Measurements from ENCODE around the gene TUBA4A. TPM values are rescaled to one million over a fixed set of nuclear protein-coding genes. Genes with fewer than 3 reads are reported as not detected.

TUBA4A gene
- total RNA-seq, 1 donor = 25.6 TPM

Small RNAs within 50 kb of the gene (small RNA-seq; reads per million reads assigned to genes)
- not detected for gene MIR153-1

Other genes with a start within 250 kb of the TUBA4A start
- not detected in 2 replicates for gene CFAP65, start 212.4 kb downstream of the TUBA4A start, total RNA-seq (ENCODE audit: low replicate concordance)
- gene IHH, start 193.0 kb downstream of the TUBA4A start, total RNA-seq (ENCODE audit: low replicate concordance) = 0.09 TPM in 1 of 2 replicates, not detected in the other
- gene NHEJ1, start 93.1 kb downstream of the TUBA4A start, total RNA-seq (ENCODE audit: low replicate concordance) = 18.3 and 23.8 TPM in 2 replicates
- gene SLC23A3, start 83.9 kb downstream of the TUBA4A start, total RNA-seq (ENCODE audit: low replicate concordance) = 1.6 and 3.1 TPM in 2 replicates
- gene CNPPD1, start 77.0 kb downstream of the TUBA4A start, total RNA-seq (ENCODE audit: low replicate concordance) = 25.7 and 41.9 TPM in 2 replicates
- 68.1 and 76.0 TPM in 2 replicates for gene RETREG2, start 75.6 kb downstream of the TUBA4A start, total RNA-seq (ENCODE audit: low replicate concordance)
- gene ZFAND2B, start 47.1 kb downstream of the TUBA4A start, total RNA-seq (ENCODE audit: low replicate concordance) = 27.2 and 39.2 TPM in 2 replicates
- 10.1 and 27.3 TPM in 2 replicates for gene ABCB6, start 35.0 kb downstream of the TUBA4A start, total RNA-seq (ENCODE audit: low replicate concordance)
- gene ATG9A, start 24.3 kb downstream of the TUBA4A start, total RNA-seq (ENCODE audit: low replicate concordance) = 45.1 and 56.9 TPM in 2 replicates
- 23.7 and 64.5 TPM in 2 replicates for gene ANKZF1, start 24.1 kb downstream of the TUBA4A start, total RNA-seq (ENCODE audit: low replicate concordance)
- gene GLB1L, start 8.5 kb downstream of the TUBA4A start, total RNA-seq (ENCODE audit: low replicate concordance) = 10.5 and 15.9 TPM in 2 replicates
- 16.7 and 40.2 TPM in 2 replicates for gene STK16, start 8.4 kb downstream of the TUBA4A start, total RNA-seq (ENCODE audit: low replicate concordance)
- not detected in 2 replicates for gene TUBA4B, start 675 bp downstream of the TUBA4A start, total RNA-seq (ENCODE audit: low replicate concordance)
- 28.0 and 41.7 TPM in 2 replicates for gene DNAJB2, start 25.4 kb upstream of the TUBA4A start, total RNA-seq (ENCODE audit: low replicate concordance)
- 0.36 and 1.8 TPM in 2 replicates for gene PTPRN, start 55.5 kb upstream of the TUBA4A start, total RNA-seq (ENCODE audit: low replicate concordance)
- not detected in 2 replicates for gene RESP18, start 78.8 kb upstream of the TUBA4A start, total RNA-seq (ENCODE audit: low replicate concordance)
- gene DNPEP, start 134.0 kb upstream of the TUBA4A start, total RNA-seq (ENCODE audit: low replicate concordance) = 33.2 and 55.0 TPM in 2 replicates
- gene DES, start 164.5 kb upstream of the TUBA4A start, total RNA-seq (ENCODE audit: low replicate concordance) = 3.3 and 4.7 TPM in 2 replicates
- gene SPEG, start 180.9 kb upstream of the TUBA4A start, total RNA-seq (ENCODE audit: low replicate concordance) = 22.7 and 36.1 TPM in 2 replicates
- 16.6 and 66.3 TPM in 2 replicates for gene GMPPA, start 245.0 kb upstream of the TUBA4A start, total RNA-seq (ENCODE audit: low replicate concordance)

Measured in fibroblast of the aortic adventitia (primary cell).